ENCODE results near the gene GNA12. TPM values are rescaled to one million over a fixed set of nuclear protein-coding genes. Genes with fewer than 3 reads are reported as not detected.

The GNA12 gene
- total and polyA plus RNA-seq, 10 of the 15 experiments (the other 5 are each of a cell fraction or from before 2014, with no cell fraction given): 1.9 to 51.8 (median 12.6) TPM

- BruUV-seq (replicated peaks): no TSS peak
- Histone ChIP-seq H3K4me3 (peak overlapping the region; percentile 17; the same call in 1 of the 2 replicates), H3K9me3 (replicated peaks; ENCODE audit: control insufficient read depth, insufficient read depth, low read length) (no peaks in the 10 kb centered on the region), H3K9ac (ENCODE audit: control insufficient read depth, insufficient read depth, low read length) (peak overlapping the region; percentile 23; the same call in 1 of the 2 replicates), H4K20me1 (ENCODE audit: control insufficient read depth, insufficient read depth) (no peaks in the 10 kb centered on the region), H3K4me2 (ENCODE audit: control insufficient read depth, insufficient read depth) (peak overlapping the region; percentile 60), H3K36me3 (ENCODE audit: control insufficient read depth in 2 of 2, insufficient read depth in 2 of 2, low read length in 1 of 2) (peaks cover 0 to 2% of the 10 kb centered on the region in 2 experiments; a peak in 1 of 4 replicates), H3K79me2 (ENCODE audit: control insufficient read depth, insufficient read depth, low read length) (no peaks in the 10 kb centered on the region), H3K27me3 (replicated peaks in 1 of 2; ENCODE audit: control insufficient read depth in 2 of 2, insufficient read depth in 2 of 2, low read length in 1 of 2) (no peaks in the 10 kb centered on the region), H2AFZ (ENCODE audit: control insufficient read depth, low read depth, low read length) (no peak overlapping the region; the same call in 1 of the 2 replicates), H3K27ac (ENCODE audit: control insufficient read depth, insufficient read depth) (peak overlapping the region; percentile 43), H3K4me1 (ENCODE audit: control insufficient read depth, insufficient read depth, low read length) (peaks cover 37% of the 10 kb centered on the region)
- POLR2A ChIA-PET: interaction anchor here (0.6 to 1.3 kb wide), 9 partner anchors 10 to 150 kb away, joined by 3 to 5 read pairs (median 3); no protein-coding TSS in a partner anchor
- WGBS (ENCODE audit: insufficient coverage, insufficient replicate concordance, low lambda C conversion rate, missing lambda C conversion rate): 35% methylated on average over 22 of the region's 22 CpGs
- CTCF ChIA-PET: interaction anchor here (0.7 to 2.2 kb wide), 5 partner anchors 17 to 142 kb away, joined by 3 to 10 read pairs (median 4); no protein-coding TSS in a partner anchor
- DNase-seq (ENCODE audit: low read depth, low spot score) (no peak), ATAC-seq (peak; percentile 38), FAIRE-seq (peak; percentile 95)
- RAD21 ChIA-PET (ENCODE audit: unreplicated experiment): interaction anchor here (1.1 to 2.1 kb wide), 6 partner anchors 36 to 123 kb away, joined by 3 to 9 read pairs (median 4); no protein-coding TSS in a partner anchor
- SMC1A ChIA-PET (ENCODE audit: uncharacterized antibody, unreplicated experiment): interaction anchor here (0.6 to 11.6 kb wide), 9 partner anchors 8 to 149 kb away, joined by 3 to 113 read pairs (median 5); no protein-coding TSS in a partner anchor
- in situ Hi-C loops (cut with MboI): no loop called here
- intact Hi-C loops (cut with micrococcal nuclease; ENCODE audit: unreplicated experiment): no loop called here
- no peak for TF ChIP-seq CHD1 (IDR thresholded peaks at IDR 0.05; ENCODE audit: low read depth, low read length)
- no peak for TF ChIP-seq STAT3 (IDR thresholded peaks at IDR 0.05; ENCODE audit: low read depth, low read length)
- TF ChIP-seq RFX5 (IDR thresholded peaks at IDR 0.05; ENCODE audit: low read depth, low read length): no peak
- no peak for TF ChIP-seq NRF1 (conservative IDR thresholded peaks at IDR 0.05; ENCODE audit: low read depth, low read length)
- no peak for TF ChIP-seq PML (IDR thresholded peaks at IDR 0.05; ENCODE audit: low read length)
- no peak; the same call in 1 of the 2 replicates for TF ChIP-seq SPI1 (IDR thresholded peaks at IDR 0.05; ENCODE audit: borderline replicate concordance, insufficient read depth, low read depth, low read length)
- no peak for TF ChIP-seq IRF4 (IDR thresholded peaks at IDR 0.05; ENCODE audit: low read depth, low read length)
- TF ChIP-seq YY1 (IDR thresholded peaks at IDR 0.05; ENCODE audit: low read depth, low read length): no peak
- no peak for TF ChIP-seq SMAD5 (IDR thresholded peaks at IDR 0.05; ENCODE audit: low read depth)
- TF ChIP-seq RBBP5 (conservative IDR thresholded peaks at IDR 0.05): no peak
- no peak for TF ChIP-seq SIN3A (IDR thresholded peaks at IDR 0.05; ENCODE audit: low read depth, low read length)
- peak; percentile 48 for TF ChIP-seq RUNX3 (IDR thresholded peaks at IDR 0.05; ENCODE audit: low read length)
- peak in 1 of 2 experiments; percentile 31; a peak in 1 of 4 replicates for TF ChIP-seq IKZF2 (IDR thresholded peaks at IDR 0.05)
- no peak for TF ChIP-seq MXI1 (IDR thresholded peaks at IDR 0.05; ENCODE audit: low read depth, low read length)
- TF ChIP-seq NR2F1 (conservative IDR thresholded peaks at IDR 0.05): peak; percentile 84
- no peak for TF ChIP-seq HDAC2 (IDR thresholded peaks at IDR 0.05)
- peak; percentile 85 for TF ChIP-seq CREB1 (IDR thresholded peaks at IDR 0.05; ENCODE audit: low read depth)
- TF ChIP-seq ZZZ3 (IDR thresholded peaks at IDR 0.05; ENCODE audit: control insufficient read depth, insufficient read length, low read depth): no peak
- no peak for TF ChIP-seq BCLAF1 (IDR thresholded peaks at IDR 0.05)
These were observed 128.5 kb downstream of the GNA12 start for GRCh38 chr7:2715341-2716231.
